ENCODE data around the gene OSMR. TPM values are rescaled to one million over a fixed set of nuclear protein-coding genes. Genes with fewer than 3 reads are reported as not detected.

The OSMR gene
- total RNA-seq, 1 experiment from 2014 or later = 1.6 TPM

DNA sequence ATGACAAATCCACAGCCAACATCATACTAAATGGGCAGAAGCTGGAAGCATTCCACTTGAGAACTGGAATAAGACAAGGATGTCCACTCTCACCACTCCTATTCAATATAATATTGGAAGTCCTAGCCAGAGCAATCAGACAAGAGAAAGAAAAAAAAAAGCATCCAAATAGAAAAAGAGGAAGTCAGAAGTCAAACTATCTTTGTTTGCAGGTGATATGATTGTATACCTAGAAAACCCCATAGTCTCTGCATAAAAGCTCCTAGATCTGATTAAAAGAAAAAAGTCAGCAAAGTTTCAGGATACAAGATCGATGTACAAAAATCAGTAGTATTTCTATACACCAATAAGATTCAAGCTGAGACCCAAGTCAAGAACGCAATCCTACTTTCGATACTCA lies 66.1 kb downstream of the OSMR start:
- H4K91ac ChIP-seq (ENCODE audit: insufficient read length, low read depth, low read length) = no peak overlapping the region
- H2BK20ac ChIP-seq (ENCODE audit: low read depth, low read length, poor library complexity, severe bottlenecking) = no peak overlapping the region
- H2BK5ac ChIP-seq (ENCODE audit: insufficient read length, low read length) = no peak overlapping the region
- H2BK12ac ChIP-seq (ENCODE audit: insufficient read length, low read depth, low read length) = no peak overlapping the region
- Mint-ChIP-seq H3K27me3 (ENCODE audit: low read depth) (peaks cover 12% of the 10 kb centered on the region), H3K27ac (no peak overlapping the region), H3K36me3 (ENCODE audit: insufficient read depth in 1 of 3, low read depth in 3 of 3) (peaks cover 0 to 7% (median 3%) of the 10 kb centered on the region in 3 experiments; a peak in 3 of 7 replicates), H3K4me3 (no peak overlapping the region), H3K9me3 (peaks cover 9 to 25% of the 10 kb centered on the region in 2 experiments; a peak in 4 of 5 replicates), H3K4me1 (peaks cover 5% of the 10 kb centered on the region in 2 experiments)
- H3K4me2 ChIP-seq (ENCODE audit: insufficient read depth, insufficient read length, low read length) = no peak overlapping the region
- no peak overlapping the region for H4K8ac ChIP-seq (replicated peaks; ENCODE audit: insufficient read length, low read depth, low read length)
- no peak overlapping the region for H4K5ac ChIP-seq (ENCODE audit: insufficient read length, low read depth, low read length)
- no peaks in the 10 kb centered on the region for H4K20me1 ChIP-seq (ENCODE audit: control insufficient read depth, insufficient read depth, insufficient read length)
- no peaks in the 10 kb centered on the region for H3K79me2 ChIP-seq (ENCODE audit: insufficient read depth, low read length)
- no peaks in the 10 kb centered on the region for H3K9me3 ChIP-seq (ENCODE audit: control insufficient read depth, low read depth, low read length)
- H3K23me2 ChIP-seq (ENCODE audit: insufficient read length, low read depth, low read length, poor library complexity, severe bottlenecking) = no peaks in the 10 kb centered on the region
- no peak overlapping the region for H3K27ac ChIP-seq (ENCODE audit: insufficient read length, low read depth, low read length)
- no peak overlapping the region for H3K56ac ChIP-seq (ENCODE audit: insufficient read length, low read depth, low read length)
- DNase-seq = no peak
- no peaks in the 10 kb centered on the region for H3K27me3 ChIP-seq (ENCODE audit: insufficient read depth, low read length)
- H3K4ac ChIP-seq (ENCODE audit: low read depth, low read length) = no peak overlapping the region
- no peak overlapping the region for H3K14ac ChIP-seq (ENCODE audit: insufficient read depth, low read length)
- no peak overlapping the region for H3T11ph ChIP-seq (ENCODE audit: low read length)
- H2AK5ac ChIP-seq (ENCODE audit: insufficient read length, low read length) = no peak overlapping the region
- no peak overlapping the region for H2AFZ ChIP-seq (ENCODE audit: low read length)
- no peaks in the 10 kb centered on the region for H3K4me1 ChIP-seq (ENCODE audit: insufficient read depth, low read length)
- H3K18ac ChIP-seq (ENCODE audit: insufficient read length, low read depth, low read length) = no peak overlapping the region
- no peak overlapping the region for H3K9ac ChIP-seq (ENCODE audit: extremely low read depth, insufficient read length, low read length)
- no peak overlapping the region for H3K23ac ChIP-seq (ENCODE audit: insufficient read length, low read depth, low read length)
- WGBS (ENCODE audit: extremely low coverage, insufficient read length, low lambda C conversion rate) = no CpG with 5 or more reads among the region's 3 CpGs
- TF ChIP-seq, protein P1, sequence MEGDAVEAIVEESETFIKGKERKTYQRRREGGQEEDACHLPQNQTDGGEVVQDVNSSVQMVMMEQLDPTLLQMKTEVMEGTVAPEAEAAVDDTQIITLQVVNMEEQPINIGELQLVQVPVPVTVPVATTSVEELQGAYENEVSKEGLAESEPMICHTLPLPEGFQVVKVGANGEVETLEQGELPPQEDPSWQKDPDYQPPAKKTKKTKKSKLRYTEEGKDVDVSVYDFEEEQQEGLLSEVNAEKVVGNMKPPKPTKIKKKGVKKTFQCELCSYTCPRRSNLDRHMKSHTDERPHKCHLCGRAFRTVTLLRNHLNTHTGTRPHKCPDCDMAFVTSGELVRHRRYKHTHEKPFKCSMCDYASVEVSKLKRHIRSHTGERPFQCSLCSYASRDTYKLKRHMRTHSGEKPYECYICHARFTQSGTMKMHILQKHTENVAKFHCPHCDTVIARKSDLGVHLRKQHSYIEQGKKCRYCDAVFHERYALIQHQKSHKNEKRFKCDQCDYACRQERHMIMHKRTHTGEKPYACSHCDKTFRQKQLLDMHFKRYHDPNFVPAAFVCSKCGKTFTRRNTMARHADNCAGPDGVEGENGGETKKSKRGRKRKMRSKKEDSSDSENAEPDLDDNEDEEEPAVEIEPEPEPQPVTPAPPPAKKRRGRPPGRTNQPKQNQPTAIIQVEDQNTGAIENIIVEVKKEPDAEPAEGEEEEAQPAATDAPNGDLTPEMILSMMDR (conservative IDR thresholded peaks at IDR 0.05) = no peak
- no peaks in the 10 kb centered on the region for H3K79me1 ChIP-seq (ENCODE audit: insufficient read depth, low read depth, low read length, poor library complexity, severe bottlenecking)
- no peak overlapping the region for H2BK120ac ChIP-seq (ENCODE audit: low read depth, low read length, poor library complexity, severe bottlenecking)
- no peak overlapping the region for H2BK15ac ChIP-seq (ENCODE audit: low read depth, low read length)

Measured in H9 (cell line).